Posterior cingulate gyrus (tissue), 11 donors: Measurements from ENCODE around the gene ABAT.
"Not testable (repeated sequence)": the region's sequence is repeated elsewhere in the genome, so short reads cannot be mapped to it uniquely, and the experiment has no call there.

Experiments used
- DNase-seq, 10 donors: peaks; one replicate each; pipeline versions ENCODE4 v3.0.0 to v3.0.0-alpha.2; 2020 to 2021; ENCODE audit warnings: mixed read lengths in 3 of 10
- intact Hi-C: fragments of 100-400 bp; cut with DNase I; formaldehyde crosslinking; loops from one replicate; pipeline ENCODE4 v1.15.1; 2023

ABAT gene

GRCh38 chr16:8647721-8648318 lies 26.6 kb upstream of the ABAT start:
- DNase-seq, result no peak
- intact Hi-C loops, result no loop called here

GRCh38 chr16:8648877-8649276 lies 25.5 kb upstream of the ABAT start:
- intact Hi-C loops, result no loop called here
- peak in 1 of 10 donors; percentile 1 for DNase-seq

GRCh38 chr16:8649829-8650554 lies 24.4 kb upstream of the ABAT start:
- peak in 2 of 10 donors; percentile 8 to 37 for DNase-seq
- intact Hi-C loops, result no loop called here

GRCh38 chr16:8651958-8652357 lies 22.5 kb upstream of the ABAT start:
- peak in 2 of 10 donors; percentile 67 to 75 for DNase-seq
- intact Hi-C loops, result not testable (repeated sequence)

GRCh38 chr16:8655184-8655717 lies 19.2 kb upstream of the ABAT start:
- intact Hi-C loops, result loop anchor here (5.0 kb wide), 1 partner anchor 137 kb away; no protein-coding TSS in a partner anchor
- no peak for DNase-seq

GRCh38 chr16:8656376-8656775 lies 18.0 kb upstream of the ABAT start:
- DNase-seq, result no peak
- intact Hi-C loops, result loop anchor here (5.0 kb wide), 1 partner anchor 136 kb away; no protein-coding TSS in a partner anchor

GRCh38 chr16:8660841-8661301 lies 13.5 kb upstream of the ABAT start:
- DNase-seq, result peak; percentile 52 to 96 (median 67)
- intact Hi-C loops, result loop anchor here (1.0 to 10.0 kb wide), 2 partner anchors 219 to 474 kb away; no protein-coding TSS in a partner anchor

GRCh38 chr16:8661703-8662102 lies 12.7 kb upstream of the ABAT start:
- DNase-seq, result no peak
- intact Hi-C loops, result loop anchor here (1.0 to 10.0 kb wide), 2 partner anchors 219 to 473 kb away; no protein-coding TSS in a partner anchor

- DNase-seq, result no peak
- intact Hi-C loops, result loop anchor here (10.0 kb wide), 1 partner anchor 471 kb away; no protein-coding TSS in a partner anchor
These were observed 11.0 kb upstream of the ABAT start for GRCh38 chr16:8663192-8664089.

GRCh38 chr16:8665529-8665928 lies 8.9 kb upstream of the ABAT start:
- intact Hi-C loops, result loop anchor here (10.0 kb wide), 1 partner anchor 469 kb away; no protein-coding TSS in a partner anchor
- no peak for DNase-seq

GRCh38 chr16:8667492-8667891 lies 6.9 kb upstream of the ABAT start:
- intact Hi-C loops, result loop anchor here (10.0 kb wide), 1 partner anchor 467 kb away; no protein-coding TSS in a partner anchor
- DNase-seq, result no peak

GRCh38 chr16:8668113-8668512 lies 6.3 kb upstream of the ABAT start:
- no peak for DNase-seq
- intact Hi-C loops, result loop anchor here (10.0 kb wide), 1 partner anchor 467 kb away; no protein-coding TSS in a partner anchor

- intact Hi-C loops, result loop anchor here (10.0 kb wide), 1 partner anchor 465 kb away; no protein-coding TSS in a partner anchor
- no peak for DNase-seq
These were observed 4.9 kb upstream of the ABAT start for GRCh38 chr16:8669481-8669880.

- intact Hi-C loops, result loop anchor here (5.0 kb wide), 1 partner anchor 127 kb away; the partner anchor contains the start of genes PMM2 and TMEM186
- no peak for DNase-seq
These were observed 4.3 kb upstream of the ABAT start for GRCh38 chr16:8670014-8670560.

GRCh38 chr16:8673611-8674412 lies 605 bp upstream of the ABAT start:
- DNase-seq, result peak in 2 of 10 donors; percentile 17 to 42
- intact Hi-C loops, result loop anchor here (5.0 kb wide), 1 partner anchor 123 kb away; the partner anchor contains the start of genes PMM2 and TMEM186

- intact Hi-C loops, result no loop called here
- no peak for DNase-seq
These were observed 1.1 kb downstream of the ABAT start for GRCh38 chr16:8675183-8676159.

- intact Hi-C loops, result no loop called here
- DNase-seq, result no peak
These were observed 1.7 kb downstream of the ABAT start for GRCh38 chr16:8676160-8676547.
